HG03378 (cell line): ENCODE measurements around the gene CACNA1B.

ENCODE experiments used
- ATAC-seq: cut with Tn5 transposase; IDR thresholded peaks from one replicate; pipeline ENCODE4 v1.9.1; 2021; ENCODE audit warnings: mild to moderate bottlenecking, moderate library complexity; ENCODE audit not compliant: unreplicated experiment

The CACNA1B gene

GRCh38 chr9:137978262-137978714 is 100.7 kb downstream of the CACNA1B start:
- ATAC-seq = no peak

- ATAC-seq = no peak
Observed at GRCh38 chr9:137982200-137982599, 104.6 kb downstream of the CACNA1B start.

- ATAC-seq = no peak
Observed at GRCh38 chr9:137984005-137984404, 106.4 kb downstream of the CACNA1B start.

DNA sequence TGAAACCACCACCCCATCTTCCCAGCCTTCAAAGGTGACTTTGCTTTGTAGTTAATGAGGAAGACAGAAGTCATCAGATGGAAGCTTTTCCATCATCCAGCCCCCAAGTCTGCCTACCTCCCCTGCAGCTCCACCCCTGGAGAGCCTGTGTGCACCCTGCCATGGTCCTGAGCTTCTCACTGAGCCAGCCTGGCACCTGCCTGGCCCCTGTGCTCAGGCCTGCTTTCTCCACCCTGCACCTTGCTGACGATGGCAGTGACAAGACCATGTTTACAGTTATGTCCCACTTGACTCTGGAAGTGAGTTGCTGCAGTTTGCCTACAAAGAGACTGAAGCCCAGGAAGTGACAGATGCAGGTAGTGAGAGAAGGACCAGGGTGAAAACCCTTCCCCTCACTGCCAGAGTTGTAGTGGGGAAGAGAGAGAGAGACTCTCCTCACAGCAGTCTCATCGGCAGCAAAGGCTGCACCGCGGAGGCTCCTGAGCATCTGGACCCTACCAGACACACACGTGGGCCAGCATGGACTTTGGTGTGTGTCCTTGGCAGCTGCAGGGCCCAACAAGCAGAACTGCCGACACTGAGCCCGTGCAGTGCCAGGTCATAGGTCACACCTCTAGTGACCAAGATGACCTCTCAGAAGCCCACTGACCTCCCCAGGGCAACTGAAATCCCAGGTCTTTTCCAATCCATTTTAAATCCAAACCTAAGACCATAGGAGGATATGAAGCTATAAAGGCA is 107.1 kb downstream of the CACNA1B start:
- no peak for ATAC-seq

DNA sequence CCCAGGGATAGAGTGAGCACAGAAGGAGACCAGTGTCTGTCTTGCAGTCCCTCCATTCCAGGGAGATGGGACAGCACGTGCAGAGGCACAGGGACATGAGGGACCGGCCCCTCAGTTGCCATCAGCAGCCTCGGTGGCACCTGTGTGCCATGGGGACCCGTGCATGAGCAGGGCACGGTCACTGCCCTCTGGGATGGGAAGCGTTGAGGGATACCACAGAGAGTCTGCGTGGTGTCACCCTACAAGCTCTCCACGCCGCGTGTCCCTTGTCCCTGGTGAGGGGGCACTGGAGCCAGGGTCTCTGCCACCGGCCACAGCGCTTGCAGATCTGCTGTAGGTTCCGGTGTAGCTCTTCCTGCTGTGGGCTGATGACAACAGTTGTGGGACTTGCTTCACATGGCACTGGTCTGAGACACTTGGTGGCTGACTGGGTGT is 108.1 kb downstream of the CACNA1B start:
- ATAC-seq = no peak

DNA sequence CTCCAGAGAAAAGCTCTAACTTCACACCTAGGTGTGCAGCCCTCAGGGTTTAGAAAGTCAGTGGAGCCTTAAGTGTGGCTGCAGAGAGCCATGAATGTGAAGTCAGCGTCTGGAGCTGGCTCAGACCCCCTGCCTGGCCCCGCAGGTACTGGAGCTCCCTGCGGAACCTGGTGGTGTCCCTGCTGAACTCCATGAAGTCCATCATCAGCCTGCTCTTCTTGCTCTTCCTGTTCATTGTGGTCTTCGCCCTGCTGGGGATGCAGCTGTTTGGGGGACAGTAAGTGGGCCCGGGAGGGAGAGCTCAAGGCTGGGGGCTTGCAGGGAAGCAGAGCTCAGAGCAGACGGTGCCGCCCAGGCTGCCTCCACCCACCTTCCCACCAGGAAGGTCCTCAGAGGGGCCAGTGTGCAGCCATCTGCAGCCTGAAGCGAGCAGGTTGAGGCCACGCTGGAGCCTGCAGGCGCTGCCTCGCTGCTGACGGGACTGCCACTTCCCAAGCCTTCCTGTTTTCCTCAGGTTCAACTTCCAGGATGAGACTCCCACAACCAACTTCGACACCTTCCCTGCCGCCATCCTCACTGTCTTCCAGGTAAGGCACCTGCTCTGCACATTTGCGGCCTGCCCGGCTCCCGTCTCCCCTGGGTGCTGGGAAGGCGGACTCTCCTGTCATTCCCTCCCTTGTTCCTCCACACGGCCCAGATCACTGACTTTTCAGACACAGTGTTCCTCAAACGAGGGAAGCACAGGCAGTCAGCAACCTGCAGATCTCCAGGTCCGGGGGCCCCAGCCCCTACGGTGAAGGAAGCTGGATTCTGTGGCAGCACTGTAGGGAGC is 108.9 kb downstream of the CACNA1B start:
- no peak for ATAC-seq

GRCh38 chr9:137987244-137988030 is 109.9 kb downstream of the CACNA1B start:
- no peak for ATAC-seq

GRCh38 chr9:137988051-137988450 is 110.5 kb downstream of the CACNA1B start:
- ATAC-seq = no peak

- no peak for ATAC-seq
Observed at GRCh38 chr9:137988701-137989100, 111.1 kb downstream of the CACNA1B start.

GRCh38 chr9:137989156-137989555 is 111.6 kb downstream of the CACNA1B start:
- ATAC-seq = no peak

- no peak for ATAC-seq
Observed at GRCh38 chr9:137989999-137990715, 112.6 kb downstream of the CACNA1B start.

DNA sequence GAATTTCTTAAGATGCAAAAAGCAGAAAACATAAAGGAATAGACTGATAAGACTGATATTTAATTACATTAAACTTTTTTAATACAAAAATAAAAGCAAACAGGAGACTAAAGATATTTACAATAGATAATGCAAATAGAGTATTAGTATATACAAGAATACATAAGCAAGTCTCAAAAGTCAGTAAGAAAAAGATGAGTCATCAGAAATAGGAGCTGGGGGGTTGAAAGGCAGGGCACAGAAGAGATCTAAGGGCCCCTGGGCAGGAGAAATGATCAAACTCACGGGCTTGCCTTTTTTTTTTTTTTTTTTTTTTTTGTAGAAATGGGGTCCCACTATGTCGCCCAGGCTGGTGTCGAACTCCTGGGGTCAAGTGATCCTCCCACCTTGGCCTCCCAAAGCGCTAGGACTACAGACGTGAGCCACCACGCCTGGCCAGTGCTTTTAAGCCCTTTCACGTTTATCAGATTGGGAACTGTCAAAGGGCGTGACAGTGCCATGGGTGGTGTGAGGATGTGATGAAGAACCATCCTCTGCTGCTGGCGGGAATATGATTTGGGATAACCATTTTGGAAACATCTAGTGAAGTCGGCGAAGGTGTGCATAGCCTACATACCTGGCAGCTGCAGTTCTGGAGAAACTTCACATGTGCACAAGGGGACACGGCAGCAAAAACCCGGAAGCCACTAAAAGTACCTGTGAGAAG is 126.1 kb downstream of the CACNA1B start:
- no peak for ATAC-seq

- ATAC-seq = no peak
Observed at GRCh38 chr9:138006576-138007233, 129.1 kb downstream of the CACNA1B start.

GRCh38 chr9:138007566-138007917 is 130.0 kb downstream of the CACNA1B start:
- ATAC-seq = no peak

- no peak for ATAC-seq
Observed at GRCh38 chr9:138007918-138008841, 130.6 kb downstream of the CACNA1B start.

DNA sequence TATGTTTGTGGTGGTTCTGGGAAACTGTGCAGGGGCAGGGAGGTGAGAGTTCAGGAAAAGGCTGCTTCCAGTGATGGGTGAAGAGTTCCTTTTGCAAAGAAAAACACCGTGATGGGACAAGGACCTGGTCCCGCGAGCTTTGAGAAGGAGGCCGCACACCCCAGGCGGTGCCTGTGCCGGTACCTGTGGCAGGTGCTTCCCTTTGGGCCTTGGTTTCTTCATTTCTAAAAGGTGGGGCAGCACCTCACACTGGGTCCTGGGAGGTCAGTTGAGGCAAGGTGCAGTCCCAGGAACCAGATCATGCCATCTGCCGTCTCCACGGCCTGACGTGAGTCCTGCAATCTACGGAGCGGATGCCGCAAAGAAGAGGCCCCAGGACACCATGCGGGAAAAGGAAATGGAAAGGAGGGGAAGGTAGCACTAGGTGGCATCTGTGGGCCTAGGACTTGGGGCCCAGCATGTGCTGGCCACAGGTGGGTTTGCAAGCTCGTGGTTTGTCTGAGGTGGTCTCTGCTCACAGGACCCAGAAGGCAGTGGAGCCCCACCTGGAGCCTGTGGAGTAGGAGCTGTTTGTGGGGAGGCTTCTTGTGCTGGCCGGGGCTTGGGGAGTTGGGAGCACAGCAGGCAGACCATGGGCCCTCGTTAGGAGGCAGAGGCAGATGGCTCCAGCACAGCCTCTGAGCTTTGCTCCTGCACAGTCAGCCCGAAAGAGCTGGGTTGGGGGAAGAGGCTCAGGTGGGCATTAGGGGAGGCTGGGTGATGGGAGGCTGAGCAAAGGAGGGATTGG is 131.6 kb downstream of the CACNA1B start:
- no peak for ATAC-seq

GRCh38 chr9:138009803-138010690 is 132.5 kb downstream of the CACNA1B start:
- no peak for ATAC-seq
